Activated naive CD8-positive, alpha-beta T cell treated with anti-CD3 and anti-CD28 coated beads, Interleukin-2, amount 50 U/mL, for 16 hours (primary cell): ENCODE measurements around the gene CELF2.

Source experiments
- DNase-seq: peaks from one replicate; pipeline ENCODE4 v3.0.0-alpha.2; 2020; ENCODE audit warnings: low read depth, low spot score

The CELF2 gene

GRCh38 chr10:11297136-11297535, 279.5 kb downstream of the CELF2 start:
- DNase-seq, result no peak

GRCh38 chr10:11298116-11298515, 280.4 kb downstream of the CELF2 start:
- DNase-seq, result no peak

- no peak for DNase-seq
These were observed 281.5 kb downstream of the CELF2 start for GRCh38 chr10:11299125-11299524.

GRCh38 chr10:11300026-11300425, 282.4 kb downstream of the CELF2 start:
- no peak for DNase-seq

- no peak for DNase-seq
These were observed 282.9 kb downstream of the CELF2 start for GRCh38 chr10:11300563-11300962.

- no peak for DNase-seq
These were observed 284.0 kb downstream of the CELF2 start for GRCh38 chr10:11301571-11302111.

GRCh38 chr10:11302181-11302580, 284.5 kb downstream of the CELF2 start:
- no peak for DNase-seq

- no peak for DNase-seq
These were observed 285.9 kb downstream of the CELF2 start for GRCh38 chr10:11303361-11304170.

- no peak for DNase-seq
These were observed 287.4 kb downstream of the CELF2 start for GRCh38 chr10:11304906-11305585.

GRCh38 chr10:11305825-11306593, 288.3 kb downstream of the CELF2 start:
- no peak for DNase-seq

- DNase-seq, result no peak
These were observed 289.3 kb downstream of the CELF2 start for GRCh38 chr10:11307004-11307403.

- no peak for DNase-seq
These were observed 290.3 kb downstream of the CELF2 start for GRCh38 chr10:11307937-11308336.

- no peak for DNase-seq
These were observed 293.4 kb downstream of the CELF2 start for GRCh38 chr10:11311027-11311426.

- no peak for DNase-seq
These were observed 295.8 kb downstream of the CELF2 start for GRCh38 chr10:11313463-11313862.

- no peak for DNase-seq
These were observed 300.4 kb downstream of the CELF2 start for GRCh38 chr10:11317936-11318670.

GRCh38 chr10:11318826-11319598, 301.3 kb downstream of the CELF2 start:
- no peak for DNase-seq

GRCh38 chr10:11319990-11320602, 302.4 kb downstream of the CELF2 start:
- DNase-seq, result no peak

- no peak for DNase-seq
These were observed 303.3 kb downstream of the CELF2 start for GRCh38 chr10:11320809-11321520.

- no peak for DNase-seq
These were observed 305.0 kb downstream of the CELF2 start for GRCh38 chr10:11322698-11323097.
